Measurements from ENCODE around the gene DLX1.
"Not testable (repeated sequence)": the region's sequence is repeated elsewhere in the genome, so short reads cannot be mapped to it uniquely, and the experiment has no call there.

Gene DLX1

GRCh38 chr2:172099472-172100079, 14.3 kb downstream of the DLX1 start:
- DNase-seq: no peak

- no peak for DNase-seq
Observed at GRCh38 chr2:172100080-172100934, 15.0 kb downstream of the DLX1 start.

GRCh38 chr2:172100935-172101820, 15.9 kb downstream of the DLX1 start:
- no peak for DNase-seq

GRCh38 chr2:172101821-172102390, 16.6 kb downstream of the DLX1 start:
- DNase-seq: no peak

- peak; percentile 55 for DNase-seq
Observed at GRCh38 chr2:172102391-172103359, 17.4 kb downstream of the DLX1 start, which contains the start of gene DLX2. Gene DLX2, minus strand, starts transcription at chr2:172102900. Its CDS starts 362 bp downstream, at chr2:172102538.

- peak; percentile 56 for DNase-seq
Observed at GRCh38 chr2:172103471-172104272, 18.4 kb downstream of the DLX1 start.

- no peak for DNase-seq
Observed at GRCh38 chr2:172105471-172106107, 20.3 kb downstream of the DLX1 start.

GRCh38 chr2:172106108-172106961, 21.0 kb downstream of the DLX1 start:
- DNase-seq: peak; percentile 24

GRCh38 chr2:172107690-172108586, 22.6 kb downstream of the DLX1 start:
- no peak for DNase-seq

- DNase-seq: no peak
Observed at GRCh38 chr2:172108587-172108930, 23.3 kb downstream of the DLX1 start.

- DNase-seq: no peak
Observed at GRCh38 chr2:172109256-172109987, 24.1 kb downstream of the DLX1 start.

GRCh38 chr2:172109988-172110811, 24.9 kb downstream of the DLX1 start:
- no peak for DNase-seq

- no peak for DNase-seq
Observed at GRCh38 chr2:172113617-172114016, 28.3 kb downstream of the DLX1 start.

GRCh38 chr2:172114176-172114575, 28.9 kb downstream of the DLX1 start:
- DNase-seq: not testable (repeated sequence)

- DNase-seq: no peak
Observed at GRCh38 chr2:172114579-172114978, 29.3 kb downstream of the DLX1 start.

- DNase-seq: no peak
Observed at GRCh38 chr2:172116107-172116506, 30.8 kb downstream of the DLX1 start.

- DNase-seq: no peak
Observed at GRCh38 chr2:172119089-172119488, 33.8 kb downstream of the DLX1 start.
